Ishikawa (cell line): ENCODE measurements around the gene PLEKHG1.

ENCODE experiments used
- CEBPB ChIP-seq: IDR thresholded peaks from 2 replicates; pipeline ENCODE4 v1.6.1; 2012
- EP300 ChIP-seq: IDR thresholded peaks from 2 replicates; pipeline ENCODE4 v1.6.1; 2012; ENCODE audit warnings: borderline replicate concordance
- MAX ChIP-seq: IDR thresholded peaks from 2 replicates; pipeline ENCODE4 v1.6.1; 2012
- RAD21 ChIP-seq: IDR thresholded peaks from 2 replicates; pipeline ENCODE4 v1.6.1; 2012; ENCODE audit warnings: low read depth
- REST ChIP-seq: IDR thresholded peaks from 2 replicates; pipeline ENCODE4 v1.6.1; 2012; ENCODE audit warnings: low read depth, mild to moderate bottlenecking
- USF1 ChIP-seq: IDR thresholded peaks from 2 replicates; pipeline ENCODE4 v1.6.1; 2012
- ZBTB7A ChIP-seq: IDR thresholded peaks from 2 replicates; pipeline ENCODE4 v1.6.1; 2012; ENCODE audit warnings: low read depth

GRCh38 chr6:150616586-150616985 lies 16.9 kb downstream of the PLEKHG1 start:
- TF ChIP-seq CEBPB (no peak), MAX (no peak), EP300 (no peak), ZBTB7A (no peak), REST (no peak), RAD21 (no peak), USF1 (no peak)
